HG02759 (cell line): ENCODE data around the gene MAPT.

Source experiments
- ATAC-seq: cut with Tn5 transposase; IDR thresholded peaks from one replicate; pipeline ENCODE4 v1.9.1; 2021; ENCODE audit warnings: mild to moderate bottlenecking, moderate library complexity; ENCODE audit not compliant: unreplicated experiment

The MAPT gene

DNA sequence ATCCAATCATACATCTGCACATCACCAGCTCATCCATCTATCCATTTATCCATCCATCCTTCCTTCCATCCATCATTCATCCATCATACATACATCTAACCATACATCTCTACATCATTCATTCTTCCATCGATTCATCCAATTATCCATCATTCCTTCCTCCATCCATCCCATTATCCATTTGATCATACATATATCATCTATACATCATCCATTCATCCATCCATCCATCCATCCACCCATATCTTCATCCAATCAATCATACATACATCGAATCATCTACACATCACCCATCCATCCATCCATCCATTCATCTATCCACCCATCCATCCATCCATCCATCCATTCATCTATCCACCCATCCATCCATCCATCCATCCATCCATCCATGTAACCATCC is 75.4 kb downstream of the MAPT start:
- ATAC-seq, result no peak

DNA sequence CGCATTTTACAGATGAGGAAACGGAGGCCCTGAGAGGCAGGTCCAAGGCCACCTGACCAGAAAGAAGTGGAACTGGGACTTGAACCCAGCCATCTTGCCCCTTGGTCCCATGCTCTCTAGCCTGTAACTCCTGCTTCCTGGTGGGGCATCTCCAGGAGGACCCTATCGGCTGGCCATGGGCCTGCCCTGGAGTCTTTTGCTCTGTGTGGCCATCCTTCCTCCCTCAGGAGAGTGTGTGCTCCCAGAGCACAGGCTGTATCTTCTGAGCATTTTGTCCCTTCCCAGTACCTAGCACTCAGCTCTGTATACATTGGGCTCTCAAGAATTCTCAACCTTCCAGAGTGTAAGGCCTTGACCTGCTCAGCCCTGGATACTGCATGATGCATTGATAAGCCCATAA is 76.3 kb downstream of the MAPT start:
- no peak for ATAC-seq

GRCh38 chr17:45971698-45972141 is 77.4 kb downstream of the MAPT start:
- no peak for ATAC-seq

GRCh38 chr17:45972531-45972930 is 78.2 kb downstream of the MAPT start:
- no peak for ATAC-seq

GRCh38 chr17:45973099-45973780 is 78.9 kb downstream of the MAPT start:
- ATAC-seq, result no peak

GRCh38 chr17:45973946-45974859 is 79.8 kb downstream of the MAPT start:
- no peak for ATAC-seq

DNA sequence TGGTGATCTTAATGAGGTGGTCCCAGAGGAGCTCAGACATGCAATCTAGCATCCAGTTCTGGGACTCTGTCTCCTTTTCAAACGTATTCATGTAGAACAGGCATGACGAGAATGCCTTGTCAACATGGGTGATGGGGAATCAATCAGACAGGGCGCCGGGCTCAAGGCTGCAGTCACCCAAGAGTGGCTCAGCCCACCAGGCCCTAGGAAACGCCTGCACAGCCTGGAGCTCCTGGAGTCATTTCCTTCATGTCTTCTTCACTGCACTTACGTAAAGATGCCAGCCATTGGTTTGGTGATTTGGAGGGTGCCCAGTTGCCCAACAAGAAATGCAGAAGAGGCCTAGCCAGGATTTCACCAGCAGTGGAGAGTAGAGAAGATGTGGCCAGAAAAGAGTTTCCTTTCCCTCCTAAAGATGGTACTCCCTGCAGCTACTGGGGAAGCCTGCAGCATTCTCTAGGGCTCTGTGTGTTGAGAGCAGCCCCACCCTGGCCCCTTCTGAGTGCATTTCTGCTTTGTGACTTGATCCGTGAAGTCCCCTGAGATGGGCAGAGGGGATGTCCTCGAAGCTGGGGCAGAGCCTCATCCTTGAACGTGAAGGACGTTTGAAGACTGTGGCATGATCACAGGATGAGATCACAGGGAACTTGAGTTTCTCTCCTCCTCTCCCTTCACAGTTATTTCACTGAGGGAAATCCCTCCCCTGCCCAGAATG is 80.7 kb downstream of the MAPT start:
- ATAC-seq, result no peak

- no peak for ATAC-seq
Measured at GRCh38 chr17:45975640-45976295, 81.4 kb downstream of the MAPT start.

DNA sequence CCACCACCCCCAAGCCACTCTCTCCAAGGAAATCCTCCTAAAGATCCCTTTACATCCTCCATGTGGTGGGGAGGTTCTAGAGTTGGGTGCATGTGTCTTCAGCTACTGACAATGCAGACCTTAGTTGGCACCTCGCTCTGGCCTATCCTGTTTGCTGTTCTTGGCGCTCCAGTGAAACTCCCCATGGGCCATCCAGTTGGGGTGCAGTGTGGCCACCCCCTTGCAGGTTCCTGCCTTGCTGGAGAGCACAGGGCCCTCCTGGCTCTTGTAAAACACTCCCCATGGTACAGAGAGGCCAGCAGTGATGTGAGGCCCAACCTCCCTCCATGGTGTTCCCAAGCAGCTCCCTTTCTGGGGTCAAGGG is 82.0 kb downstream of the MAPT start:
- no peak for ATAC-seq

DNA sequence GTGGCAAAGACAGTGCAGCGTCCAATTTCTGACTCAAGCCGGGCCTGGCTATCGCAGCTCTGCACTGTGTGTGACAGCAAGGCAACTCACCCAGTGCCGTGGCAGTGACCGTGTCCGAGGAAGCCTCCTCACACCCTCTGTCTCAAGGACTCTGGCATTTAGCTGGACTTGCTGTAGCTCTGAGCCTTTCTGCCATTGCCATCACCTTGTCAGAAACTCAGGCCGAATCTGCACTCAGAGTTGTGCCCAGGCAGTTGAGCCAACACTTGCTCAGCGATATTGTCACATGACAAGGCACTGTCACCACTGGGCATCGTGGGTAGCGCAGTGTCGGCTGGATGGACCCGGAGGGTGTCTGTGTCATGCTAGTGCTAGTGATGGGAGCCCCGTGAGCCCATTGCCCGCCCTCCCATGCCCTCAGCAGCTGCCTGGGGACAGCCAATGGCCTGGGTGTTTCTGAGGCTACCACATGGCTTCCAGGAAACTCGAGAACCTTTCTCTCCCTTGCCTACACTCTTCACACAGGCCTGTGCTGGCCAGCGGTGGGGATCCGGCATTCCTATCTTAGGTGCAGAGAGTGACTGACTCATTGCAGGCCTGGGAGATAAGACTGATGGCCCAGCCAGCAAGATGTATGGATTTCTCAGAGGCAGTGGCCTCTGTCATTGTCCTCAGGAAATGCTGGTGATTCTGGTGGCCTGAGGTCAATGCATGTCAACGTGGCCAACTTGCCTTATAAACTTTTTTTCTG is 82.6 kb downstream of the MAPT start:
- no peak for ATAC-seq

DNA sequence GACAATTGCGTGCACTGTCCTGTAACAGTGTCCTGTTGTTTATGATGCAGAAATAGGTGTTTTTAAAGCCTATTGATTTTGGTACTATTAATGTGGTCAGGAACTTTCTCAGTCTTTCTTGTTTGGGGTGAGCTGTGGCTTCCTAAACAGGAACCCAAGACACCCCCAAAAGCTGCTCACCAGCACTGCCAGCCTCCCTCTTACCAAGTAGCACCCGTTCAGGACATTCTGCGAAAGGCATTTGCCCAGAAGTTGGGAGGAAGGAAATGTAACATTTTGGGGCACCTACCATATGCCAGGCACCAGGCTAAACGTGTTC is 83.1 kb downstream of the MAPT start:
- no peak for ATAC-seq

DNA sequence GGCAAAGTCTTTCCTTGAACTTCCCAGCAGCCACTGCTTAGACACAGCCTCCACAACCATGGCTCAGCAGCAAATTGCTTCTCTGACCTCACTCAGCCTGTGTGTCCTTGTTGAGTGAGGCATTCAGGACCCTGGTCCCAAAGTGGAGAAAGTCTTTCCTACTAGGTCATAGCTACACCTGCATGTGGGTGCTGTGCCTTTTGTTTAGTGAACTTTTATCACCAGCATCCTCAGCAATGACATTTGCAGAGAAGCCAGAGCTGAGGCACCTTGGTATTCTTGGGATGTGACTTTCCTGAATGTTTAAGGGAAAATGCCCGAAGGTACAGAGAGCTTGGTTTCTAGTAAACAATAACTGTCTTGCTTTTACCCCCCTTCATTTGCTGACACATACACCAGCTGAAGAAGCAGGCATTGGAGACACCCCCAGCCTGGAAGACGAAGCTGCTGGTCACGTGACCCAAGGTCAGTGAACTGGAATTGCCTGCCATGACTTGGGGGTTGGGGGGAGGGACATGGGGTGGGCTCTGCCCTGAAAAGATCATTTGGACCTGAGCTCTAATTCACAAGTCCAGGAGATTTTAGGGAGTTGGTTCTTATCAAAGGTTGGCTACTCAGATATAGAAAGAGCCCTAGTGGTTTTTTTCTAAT is 83.7 kb downstream of the MAPT start:
- no peak for ATAC-seq

GRCh38 chr17:45979137-45979536 is 84.8 kb downstream of the MAPT start:
- no peak for ATAC-seq

- no peak for ATAC-seq
Measured at GRCh38 chr17:45980855-45981254, 86.5 kb downstream of the MAPT start.

DNA sequence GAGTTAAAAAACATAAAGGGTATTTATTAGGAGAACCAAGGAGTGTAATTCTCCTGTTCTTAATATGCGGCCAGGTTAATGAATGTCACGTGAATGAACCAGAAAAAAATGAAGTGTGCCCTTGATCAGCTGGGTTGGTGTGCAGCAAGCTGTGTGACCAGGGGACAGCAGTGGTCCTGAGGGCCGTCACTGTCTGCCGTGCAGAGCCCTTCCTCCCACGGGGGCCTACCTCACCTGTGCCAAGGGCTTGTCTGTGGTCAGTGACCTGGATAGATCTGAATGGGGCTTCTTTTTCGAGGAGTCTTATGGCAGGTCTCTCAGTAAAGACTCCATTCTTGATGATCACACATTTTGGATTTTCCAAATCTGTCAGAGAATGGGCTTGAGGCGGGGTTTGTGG is 87.0 kb downstream of the MAPT start:
- no peak for ATAC-seq

DNA sequence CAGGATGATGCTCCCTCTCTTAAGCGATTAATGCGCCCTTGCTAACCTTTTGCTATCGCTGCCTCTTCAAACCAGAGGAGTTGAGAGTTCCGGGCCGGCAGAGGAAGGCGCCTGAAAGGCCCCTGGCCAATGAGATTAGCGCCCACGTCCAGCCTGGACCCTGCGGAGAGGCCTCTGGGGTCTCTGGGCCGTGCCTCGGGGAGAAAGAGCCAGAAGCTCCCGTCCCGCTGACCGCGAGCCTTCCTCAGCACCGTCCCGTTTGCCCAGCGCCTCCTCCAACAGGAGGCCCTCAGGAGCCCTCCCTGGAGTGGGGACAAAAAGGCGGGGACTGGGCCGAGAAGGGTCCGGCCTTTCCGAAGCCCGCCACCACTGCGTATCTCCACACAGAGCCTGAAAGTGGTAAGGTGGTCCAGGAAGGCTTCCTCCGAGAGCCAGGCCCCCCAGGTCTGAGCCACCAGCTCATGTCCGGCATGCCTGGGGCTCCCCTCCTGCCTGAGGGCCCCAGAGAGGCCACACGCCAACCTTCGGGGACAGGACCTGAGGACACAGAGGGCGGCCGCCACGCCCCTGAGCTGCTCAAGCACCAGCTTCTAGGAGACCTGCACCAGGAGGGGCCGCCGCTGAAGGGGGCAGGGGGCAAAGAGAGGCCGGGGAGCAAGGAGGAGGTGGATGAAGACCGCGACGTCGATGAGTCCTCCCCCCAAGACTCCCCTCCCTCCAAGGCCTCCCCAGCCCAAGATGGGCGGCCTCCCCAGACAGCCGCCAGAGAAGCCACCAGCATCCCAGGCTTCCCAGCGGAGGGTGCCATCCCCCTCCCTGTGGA is 88.6 kb downstream of the MAPT start:
- no peak for ATAC-seq

DNA sequence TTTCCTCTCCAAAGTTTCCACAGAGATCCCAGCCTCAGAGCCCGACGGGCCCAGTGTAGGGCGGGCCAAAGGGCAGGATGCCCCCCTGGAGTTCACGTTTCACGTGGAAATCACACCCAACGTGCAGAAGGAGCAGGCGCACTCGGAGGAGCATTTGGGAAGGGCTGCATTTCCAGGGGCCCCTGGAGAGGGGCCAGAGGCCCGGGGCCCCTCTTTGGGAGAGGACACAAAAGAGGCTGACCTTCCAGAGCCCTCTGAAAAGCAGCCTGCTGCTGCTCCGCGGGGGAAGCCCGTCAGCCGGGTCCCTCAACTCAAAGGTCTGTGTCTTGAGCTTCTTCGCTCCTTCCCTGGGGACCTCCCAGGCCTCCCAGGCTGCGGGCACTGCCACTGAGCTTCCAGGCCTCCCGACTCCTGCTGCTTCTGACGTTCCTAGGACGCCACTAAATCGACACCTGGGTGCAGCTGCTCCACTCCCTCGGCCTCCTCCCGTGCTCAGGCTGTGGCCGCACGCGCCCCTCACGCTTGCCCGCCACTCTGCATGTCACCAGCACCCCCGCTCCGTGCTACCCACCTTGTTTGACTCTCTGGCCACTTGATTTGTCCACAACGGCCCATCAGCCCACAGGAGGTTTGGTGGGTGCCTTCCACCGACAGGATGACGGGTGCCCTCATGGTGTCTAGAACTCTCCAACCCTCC is 89.4 kb downstream of the MAPT start:
- no peak for ATAC-seq

GRCh38 chr17:45984368-45984767 is 90.0 kb downstream of the MAPT start:
- no peak for ATAC-seq

GRCh38 chr17:45985447-45985846 is 91.1 kb downstream of the MAPT start:
- no peak for ATAC-seq
